NCI-H1417 treated with DMSO at 0.1 percent for 48 hours (cell line): ENCODE measurements around the gene DCUN1D3.
"Not testable (repeated sequence)": the region's sequence is repeated elsewhere in the genome, so short reads cannot be mapped to it uniquely, and the experiment has no call there.

Source experiments
- DNase-seq: peaks from one replicate; lab custom pipeline; 2025; lab: John Stamatoyannopoulos, UW

Gene DCUN1D3

DNA sequence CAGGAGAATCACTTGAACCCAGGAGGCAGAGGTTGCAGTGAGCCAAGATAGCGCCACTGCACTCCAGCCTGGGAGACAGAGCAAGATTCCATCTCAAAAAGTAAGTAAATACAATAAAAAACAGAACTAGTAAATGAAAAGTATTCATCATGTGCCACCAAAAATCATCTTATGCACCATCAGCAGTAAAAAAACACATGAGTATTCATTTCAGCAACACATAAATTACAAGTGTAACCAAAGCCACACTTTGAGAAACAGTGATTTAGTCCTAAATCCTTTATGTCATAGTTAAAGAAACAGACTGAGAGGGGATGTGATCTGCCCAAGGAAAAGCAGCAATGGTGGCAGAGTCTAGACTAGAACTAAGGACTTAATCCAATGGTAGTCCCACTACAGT, 13.0 kb downstream of the DCUN1D3 start:
- no peak for DNase-seq

DNA sequence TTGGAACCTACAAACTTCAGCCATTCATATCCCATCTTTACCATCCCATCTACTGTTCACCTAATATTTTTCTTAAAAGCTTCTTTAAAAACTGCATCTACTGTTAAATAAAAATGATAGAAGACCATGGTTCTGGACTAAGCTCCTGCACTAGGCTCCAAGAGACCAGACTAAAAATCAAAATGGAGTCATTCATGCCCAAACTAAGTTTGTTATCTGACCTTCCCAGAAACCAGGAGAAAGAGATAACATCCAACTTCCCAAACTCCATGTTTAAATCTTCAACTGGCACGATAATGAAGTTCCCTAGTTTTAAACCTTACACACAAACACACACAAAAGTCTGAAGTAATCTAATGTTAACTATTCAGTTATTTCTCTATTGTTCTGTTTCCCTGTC, 13.8 kb downstream of the DCUN1D3 start:
- no peak for DNase-seq

DNA sequence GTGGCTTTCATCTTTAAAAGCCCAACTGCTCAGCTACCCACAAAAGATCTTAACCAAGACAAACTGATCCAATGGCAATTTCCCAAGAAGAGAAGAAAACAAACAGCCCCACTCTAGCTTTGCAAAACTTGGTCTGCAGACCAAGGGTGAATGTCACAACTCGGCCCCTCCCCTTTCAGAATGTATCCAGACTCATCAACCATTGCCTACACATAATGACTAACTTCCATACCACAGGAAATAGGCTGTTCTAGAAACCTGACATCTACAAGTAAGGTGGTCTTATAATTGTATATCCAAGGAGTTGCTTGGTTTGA, 16.0 kb downstream of the DCUN1D3 start:
- DNase-seq = no peak

DNA sequence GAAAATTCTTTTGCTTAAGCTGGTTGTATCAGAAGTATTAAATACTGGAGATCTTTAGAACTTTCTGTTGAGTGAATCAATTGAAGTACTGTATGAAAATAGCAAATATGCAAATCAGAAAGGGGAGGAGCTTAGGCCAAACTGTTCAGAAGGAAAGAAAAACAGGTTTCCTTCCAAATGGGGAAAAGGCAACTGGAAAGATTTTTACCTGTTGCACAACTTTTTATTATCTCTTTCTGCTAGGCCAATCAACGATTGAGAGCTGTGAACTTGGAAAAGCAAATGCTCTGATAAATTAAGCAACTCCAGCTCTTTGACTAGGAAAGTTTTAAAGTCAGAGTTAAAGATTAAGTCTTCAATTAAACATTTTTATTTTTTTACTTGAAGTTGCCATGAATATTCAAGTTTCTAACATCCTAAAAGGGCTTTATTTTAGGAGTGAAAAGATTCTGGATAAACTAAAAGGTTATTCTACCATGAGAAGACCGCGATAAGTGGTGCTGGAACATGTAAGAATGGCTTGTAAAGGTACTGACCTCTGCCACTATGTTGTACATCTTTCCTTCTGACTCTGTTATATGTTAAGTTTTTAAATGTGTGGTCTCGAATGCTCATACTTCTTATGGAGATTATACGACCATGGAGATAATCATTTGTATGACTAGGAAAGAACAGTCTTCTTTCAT, 16.5 kb downstream of the DCUN1D3 start:
- no peak for DNase-seq

DNA sequence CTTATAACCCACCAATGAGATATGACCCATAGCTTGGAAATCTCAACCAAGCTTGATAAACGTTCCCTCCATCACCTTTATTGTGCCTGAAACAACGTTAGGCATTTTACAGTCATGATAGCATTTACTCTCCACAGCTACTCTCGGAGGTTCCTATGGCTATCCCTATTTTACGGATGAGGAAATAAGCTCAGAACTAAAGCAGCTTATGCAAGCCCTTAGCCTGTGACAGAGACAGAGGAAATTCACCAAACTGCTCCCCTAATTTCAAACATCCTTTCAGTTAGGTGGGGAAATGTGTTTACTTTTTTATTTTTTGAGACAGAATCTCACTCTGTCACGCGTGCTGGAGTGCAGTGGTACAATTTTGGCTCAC, 18.7 kb downstream of the DCUN1D3 start:
- DNase-seq = no peak

DNA sequence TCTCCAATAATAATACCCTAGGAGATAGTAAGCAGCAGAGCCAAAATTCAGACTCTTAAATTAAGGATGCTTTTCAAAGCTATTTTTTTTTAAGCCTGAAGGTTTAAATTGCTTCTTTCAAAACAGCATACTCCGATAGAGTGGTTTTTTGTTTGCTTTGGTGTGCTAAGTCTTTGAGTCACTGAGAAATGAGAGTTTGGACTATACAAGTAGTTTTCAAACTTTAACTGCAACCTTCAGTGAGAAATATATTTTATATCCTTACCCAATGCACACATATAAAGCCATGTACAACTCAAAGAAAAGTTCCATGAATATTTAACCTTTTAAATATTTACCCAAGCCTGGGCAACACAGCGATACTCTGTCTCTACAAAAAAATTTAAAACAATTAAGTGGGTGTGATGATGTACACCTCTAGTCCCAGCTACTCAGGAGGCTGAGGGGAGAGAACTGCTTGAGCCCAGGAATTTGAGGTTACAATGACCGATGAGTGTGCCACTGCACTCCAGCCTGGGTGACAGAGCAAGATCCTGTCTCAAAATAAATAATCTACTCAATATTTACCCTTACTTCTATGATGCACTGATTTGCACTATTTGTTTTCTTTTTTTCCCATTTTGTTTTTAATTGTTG, 19.2 kb downstream of the DCUN1D3 start:
- no peak for DNase-seq

DNA sequence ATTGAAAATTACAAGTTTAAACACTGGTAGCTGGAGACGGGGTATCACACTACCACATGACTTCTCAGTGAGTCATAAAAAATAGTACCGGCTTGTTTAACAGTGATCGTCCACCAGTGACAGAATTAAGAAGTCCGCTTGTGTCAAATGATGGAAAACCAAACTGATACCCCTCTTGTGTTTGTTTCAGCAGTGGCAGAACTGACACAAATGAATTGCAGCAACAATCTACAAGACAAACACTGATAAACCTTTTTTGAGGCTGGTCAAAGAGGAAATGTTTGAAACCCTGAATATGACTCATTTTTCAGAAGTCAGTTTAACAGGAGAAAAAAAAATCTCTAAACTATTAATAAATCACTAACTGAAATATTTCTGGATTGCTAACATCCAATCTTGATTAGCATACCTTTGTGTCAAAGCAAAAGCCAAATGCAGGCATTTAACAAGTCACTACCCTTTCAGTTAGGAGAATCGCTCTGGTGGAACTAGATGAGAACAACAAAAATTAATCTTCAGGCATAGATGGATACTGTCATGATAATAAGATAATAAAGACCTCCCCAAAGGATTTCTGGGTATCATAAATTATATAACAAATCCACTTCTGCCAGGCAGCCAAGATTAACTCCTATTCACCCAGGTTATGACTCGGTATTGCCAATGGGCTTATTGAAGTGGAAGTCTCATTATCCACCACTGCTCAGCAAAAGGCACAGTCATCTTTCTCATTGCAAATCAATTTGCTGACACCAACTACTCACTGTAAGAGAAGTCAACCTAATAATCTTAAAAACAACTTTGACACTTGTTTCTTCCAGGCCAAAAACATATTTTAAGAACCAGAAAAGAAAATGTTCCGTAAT, 20.8 kb downstream of the DCUN1D3 start:
- no peak for DNase-seq

DNA sequence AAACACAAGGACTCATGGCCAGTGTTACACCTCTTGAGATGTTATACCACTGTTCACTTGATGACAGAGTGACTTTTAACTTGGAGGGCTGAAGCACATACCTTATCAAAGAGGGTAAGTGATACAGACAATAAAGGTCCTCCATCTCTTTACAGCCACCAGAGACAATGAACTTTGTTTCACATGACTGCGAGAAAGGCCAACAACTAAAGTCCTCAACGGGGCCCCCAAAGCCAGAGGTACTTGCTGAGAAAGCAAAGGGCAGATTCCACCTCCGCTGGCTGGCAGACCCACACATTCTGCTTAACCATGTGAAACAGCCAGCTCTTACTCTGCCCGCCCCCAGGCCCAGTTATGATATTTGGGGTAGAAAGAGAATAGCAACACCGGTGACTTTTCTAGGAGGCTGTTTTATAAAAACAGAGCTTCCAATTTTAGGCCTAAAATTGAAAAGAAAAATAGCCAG, 21.4 kb downstream of the DCUN1D3 start:
- DNase-seq = no peak

DNA sequence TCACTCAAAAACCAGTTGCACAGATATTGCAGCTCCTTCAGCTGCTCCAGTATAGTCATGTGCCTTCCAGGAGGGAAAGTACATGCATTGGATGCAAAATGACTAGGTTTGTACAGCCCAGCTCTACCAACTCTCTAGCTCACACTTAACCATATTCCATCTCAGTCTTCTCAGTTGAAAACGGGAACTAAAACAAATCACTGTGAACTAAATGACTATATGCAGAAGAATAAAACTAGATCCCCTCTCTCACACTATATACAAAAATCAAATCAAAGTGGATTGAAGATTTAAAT, 24.9 kb downstream of the DCUN1D3 start:
- no peak for DNase-seq

DNA sequence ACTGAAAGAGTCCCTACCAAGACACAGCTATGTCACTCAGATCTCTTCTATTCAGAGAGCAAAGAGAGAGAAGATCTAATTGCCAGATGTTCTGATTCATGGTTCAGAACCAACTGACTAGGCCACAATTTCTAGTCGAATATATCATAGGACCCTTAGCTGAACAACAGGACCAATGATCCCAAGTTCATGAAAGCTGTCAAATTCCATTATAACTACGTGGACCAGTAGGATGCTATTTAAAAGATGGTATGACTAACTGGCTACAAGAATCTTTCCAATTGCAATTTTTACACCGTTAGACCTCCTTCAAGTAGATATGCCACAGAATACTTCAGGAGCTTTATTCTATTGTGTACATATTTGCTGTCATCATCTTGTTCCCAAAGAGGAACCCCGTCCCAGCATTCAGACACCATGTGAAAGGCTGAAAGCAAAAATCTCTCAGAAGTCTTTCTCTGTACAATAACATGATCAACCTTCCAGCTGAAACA, 26.0 kb downstream of the DCUN1D3 start:
- DNase-seq = no peak

DNA sequence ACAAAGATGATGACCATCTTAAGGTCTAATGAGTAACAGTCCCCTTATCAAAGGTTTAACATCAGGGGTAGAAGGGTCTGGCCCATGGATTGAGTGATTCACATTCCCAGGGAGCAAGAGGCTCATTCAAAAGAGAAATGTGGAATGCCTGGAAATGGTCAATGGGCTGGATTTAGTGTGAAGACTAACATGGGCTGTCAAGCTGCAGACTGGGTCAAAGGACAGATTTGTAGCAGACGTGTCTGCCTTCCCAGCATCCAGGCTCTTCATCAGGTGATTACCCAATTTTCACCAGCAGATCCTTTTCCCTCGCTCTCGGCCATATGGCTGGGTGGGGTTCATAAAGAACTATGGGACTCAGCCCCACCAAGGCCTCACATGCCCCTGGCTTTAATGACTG, 26.8 kb downstream of the DCUN1D3 start:
- DNase-seq = no peak

DNA sequence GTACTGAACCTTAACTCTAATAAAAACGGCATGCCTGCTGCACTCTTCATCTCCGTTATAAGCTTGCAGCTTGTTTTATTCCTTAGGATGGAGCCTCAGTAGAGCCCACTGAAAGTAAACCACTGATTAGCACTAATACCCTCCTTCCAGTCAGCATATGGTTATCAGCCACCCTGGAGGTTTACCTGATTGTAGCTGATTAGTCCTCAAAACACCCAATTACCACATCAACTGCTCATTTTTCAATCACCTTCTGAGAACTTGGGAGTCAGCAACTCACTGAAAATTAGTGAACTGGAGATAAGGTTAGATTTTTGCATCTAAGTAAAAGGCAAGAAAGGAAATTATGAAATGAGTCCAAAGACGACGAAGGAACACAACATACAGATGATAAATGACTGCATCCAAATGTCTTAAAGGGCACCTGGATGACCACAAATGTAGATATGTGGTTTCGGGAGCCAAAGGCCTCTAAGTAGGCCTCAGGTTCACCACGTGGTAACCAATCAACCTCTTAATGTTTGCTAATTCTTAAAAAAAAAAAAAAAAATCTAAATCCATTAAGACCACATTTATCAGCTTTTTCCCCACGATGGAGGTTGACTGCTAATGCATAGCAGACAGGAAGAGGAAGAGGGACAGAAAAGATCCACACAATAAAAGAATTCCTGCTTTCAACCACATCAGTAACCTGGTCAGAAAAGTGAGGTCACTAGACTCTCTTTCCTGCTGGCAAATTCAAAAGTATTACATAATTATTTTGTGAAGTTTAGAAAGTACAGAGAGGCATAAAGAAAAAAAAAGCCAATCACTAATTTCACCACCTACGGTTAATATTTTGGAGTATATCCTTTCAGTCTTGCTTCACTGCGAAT, 28.0 kb downstream of the DCUN1D3 start:
- DNase-seq = no peak

DNA sequence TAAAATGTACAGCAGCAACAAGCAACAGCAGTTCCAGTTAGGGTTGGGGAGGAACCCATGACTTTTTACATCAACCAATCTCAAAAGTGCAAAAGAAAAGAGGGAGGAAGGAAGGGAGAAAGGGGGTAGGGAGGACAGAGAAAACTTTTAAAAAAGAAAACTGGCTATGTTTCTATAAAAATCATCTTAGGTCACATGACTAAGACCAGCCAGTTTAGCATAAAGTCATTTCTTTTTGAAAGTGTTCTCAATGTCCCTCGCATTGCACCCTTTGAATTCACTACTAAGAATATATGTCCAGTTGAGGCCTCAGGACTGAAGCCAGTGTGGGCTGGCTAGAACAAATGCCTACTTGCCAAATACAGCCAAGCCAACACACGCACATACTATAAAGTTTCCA, 28.9 kb downstream of the DCUN1D3 start:
- DNase-seq = no peak

DNA sequence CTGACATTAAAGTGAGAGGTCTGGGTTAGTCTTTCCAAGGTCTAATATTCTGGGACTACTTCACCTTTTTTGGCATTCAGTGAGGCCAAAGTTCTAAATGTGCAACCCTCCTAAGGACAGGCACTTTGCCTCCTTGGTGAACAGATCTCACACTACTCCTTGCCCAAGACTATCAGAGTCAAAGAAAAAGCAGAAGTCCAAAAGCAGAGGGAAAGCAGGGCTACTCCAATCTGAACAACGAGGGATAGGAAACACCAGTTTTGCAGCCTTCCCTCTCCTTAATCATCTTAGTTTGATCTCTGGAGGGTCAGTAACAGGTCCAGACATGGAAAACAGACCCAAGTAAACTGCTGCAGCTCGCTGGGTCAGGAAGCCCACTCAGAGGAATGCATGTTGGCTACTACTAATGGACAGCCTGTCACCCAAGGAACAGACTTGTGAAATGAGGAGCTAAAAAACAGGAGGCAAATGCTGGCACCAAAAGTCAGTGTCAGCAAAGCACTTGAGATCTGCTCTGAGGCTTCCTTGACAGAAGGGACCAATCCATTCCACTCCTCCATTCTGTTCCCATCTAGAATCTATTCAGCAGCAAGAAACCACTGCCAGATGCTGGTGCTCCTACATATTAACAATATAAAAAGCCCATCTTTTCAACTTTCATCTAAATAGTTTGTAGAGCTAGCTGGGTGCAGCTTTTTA, 29.9 kb downstream of the DCUN1D3 start:
- no peak for DNase-seq

DNA sequence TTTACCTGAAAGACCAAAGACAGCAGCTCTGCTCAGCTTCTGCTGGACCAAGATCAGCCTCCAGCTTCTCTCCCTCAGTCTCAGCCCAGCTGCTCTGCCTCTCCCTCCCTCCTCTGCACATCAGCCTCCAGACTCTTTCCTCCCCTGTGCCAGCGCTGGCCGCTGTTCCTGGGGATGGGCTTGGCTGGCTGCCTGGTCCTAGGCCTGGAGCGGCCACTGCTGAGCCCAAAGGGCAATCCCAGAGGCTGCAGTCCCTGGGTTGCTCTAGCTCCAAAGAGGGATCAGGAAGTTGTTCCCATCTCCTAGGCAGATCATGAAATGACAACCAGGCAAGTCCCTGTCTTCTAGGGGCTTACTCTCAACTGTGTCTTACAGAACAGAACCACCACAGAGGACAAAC, 31.3 kb downstream of the DCUN1D3 start:
- DNase-seq = no peak

DNA sequence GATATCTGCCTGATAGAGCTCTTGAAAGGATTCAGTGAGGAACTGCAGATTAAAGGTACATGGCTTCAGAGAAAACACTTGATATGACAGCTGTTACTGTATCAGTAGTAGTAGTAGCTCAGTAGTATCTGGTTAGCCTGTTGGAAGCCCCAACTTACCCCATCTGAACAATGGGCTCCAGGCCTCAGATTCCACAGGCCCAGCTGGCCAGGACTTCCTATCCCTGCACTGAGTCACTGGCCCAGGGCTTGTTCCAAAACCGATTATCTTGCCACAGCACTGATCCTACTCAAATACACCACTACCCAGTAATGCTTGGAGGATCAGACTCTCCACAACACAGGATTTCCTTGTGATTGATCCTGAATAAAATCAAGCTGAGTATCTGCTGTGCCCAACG, 32.6 kb downstream of the DCUN1D3 start:
- DNase-seq = no peak

DNA sequence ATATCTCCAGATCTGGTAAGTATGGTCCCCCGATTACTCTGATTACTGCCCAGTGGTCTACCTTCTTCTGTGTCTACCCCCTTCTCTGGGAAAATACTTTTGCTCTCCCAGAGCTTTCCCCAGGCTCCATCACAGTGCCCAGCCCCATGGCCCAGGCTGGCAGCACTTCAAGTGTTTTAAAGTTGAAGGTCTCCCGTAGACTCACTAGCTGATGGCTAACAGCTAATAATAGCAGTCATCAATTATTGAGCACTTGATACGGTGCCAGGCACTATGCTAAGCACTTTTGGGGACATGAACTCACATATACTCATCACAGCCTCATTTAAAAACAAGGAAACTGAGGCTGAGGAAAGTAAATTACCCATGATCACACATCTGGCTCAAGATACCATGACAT, 33.4 kb downstream of the DCUN1D3 start:
- no peak for DNase-seq

DNA sequence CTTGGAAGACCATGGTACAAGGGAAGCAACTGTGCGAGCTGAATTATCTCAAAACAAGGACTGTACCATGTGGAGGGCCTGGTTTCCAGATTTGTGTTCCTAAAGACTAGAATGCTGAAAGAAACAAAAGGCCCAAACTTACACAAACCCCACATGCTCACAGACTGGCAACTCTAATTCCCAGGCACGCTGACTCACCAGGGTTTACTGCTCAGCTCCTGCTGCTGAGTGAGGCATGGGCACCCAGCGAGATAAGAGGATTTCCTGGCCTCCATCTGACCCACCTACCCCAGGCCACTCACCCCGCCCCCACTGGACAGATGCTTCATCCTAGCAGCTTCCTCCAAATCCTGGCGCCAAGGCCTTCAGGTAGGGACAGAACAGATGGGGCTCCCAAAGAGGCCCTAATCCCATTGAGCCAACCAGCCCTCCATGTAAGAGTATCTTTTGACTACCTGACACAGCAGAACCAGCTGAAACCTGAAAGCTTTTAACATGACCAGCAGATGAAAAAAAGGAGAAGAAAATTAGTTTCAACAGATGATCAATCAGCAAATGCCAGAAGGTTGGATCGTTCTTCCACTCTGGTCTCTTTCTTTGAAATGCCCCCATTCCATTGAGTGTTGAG, 33.9 kb downstream of the DCUN1D3 start:
- DNase-seq = no peak

DNA sequence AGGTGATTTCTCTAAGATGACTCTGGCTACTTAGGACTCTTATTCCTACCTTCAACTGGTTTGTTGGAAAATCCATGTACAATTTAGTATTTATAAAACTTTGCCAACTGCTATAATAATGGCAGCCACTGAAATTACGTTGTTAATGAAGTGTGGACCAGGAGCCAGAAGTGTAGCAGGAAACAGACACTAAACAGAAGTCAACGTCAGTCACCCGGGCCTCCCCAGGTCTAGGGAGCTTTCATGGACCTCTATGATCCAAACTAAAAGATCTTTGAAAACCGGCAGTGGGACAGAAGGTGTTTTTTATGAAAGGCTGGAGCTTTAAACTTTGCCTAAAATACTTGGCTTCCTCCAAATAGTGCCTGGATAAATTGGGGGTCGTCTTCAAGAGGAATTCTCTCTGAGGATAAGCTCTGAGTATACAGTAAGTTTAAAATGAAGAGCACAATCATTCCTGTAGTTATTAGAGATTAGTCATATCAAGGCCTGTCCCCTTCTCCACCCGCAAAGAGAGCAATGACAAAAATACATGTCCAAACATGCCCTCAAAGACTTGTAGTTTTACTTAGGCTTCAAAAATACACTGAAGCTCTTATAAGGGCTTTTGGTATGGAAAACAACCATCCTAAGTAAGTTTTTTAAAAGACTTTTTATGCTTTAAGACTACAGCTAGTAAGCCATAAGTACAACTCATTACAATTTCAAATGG, 34.6 kb downstream of the DCUN1D3 start:
- no peak for DNase-seq

DNA sequence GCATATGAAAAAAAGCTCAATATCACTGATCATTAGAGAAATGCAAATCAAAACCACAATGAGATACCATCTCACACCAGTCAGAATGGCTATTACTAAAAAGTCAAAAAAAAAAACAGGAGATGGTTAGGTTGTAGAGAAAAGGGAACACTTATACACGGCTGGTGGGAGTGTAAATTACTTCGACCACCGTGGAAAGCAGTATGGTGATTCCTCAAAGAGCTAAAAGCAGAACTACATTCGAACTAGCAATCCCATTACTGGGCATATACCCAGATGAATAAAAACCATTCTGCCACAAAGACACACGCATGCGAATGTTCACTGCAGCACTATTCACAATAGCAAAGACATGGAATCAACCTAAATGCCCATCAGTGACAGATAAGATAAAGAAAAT, 35.8 kb downstream of the DCUN1D3 start:
- not testable (repeated sequence) for DNase-seq
